K562 (cell line): ENCODE results near the gene MRNIP.

Experiments
- CTCF ChIP-seq, 3 experiments: IDR thresholded peaks in 2 of 3; conservative IDR thresholded peaks in 1 of 3; 2 replicates each; pipeline ENCODE4 v1.5.1; 2011 to 2012; ENCODE audit warnings: low read length in 3 of 3, mild to moderate bottlenecking in 3 of 3, control low read depth in 2 of 3, improper control_type of control experiment in 1 of 3, inconsistent platforms in 1 of 3, low read depth in 1 of 3, mixed read lengths in 1 of 3, moderate library complexity in 1 of 3; ENCODE audit not compliant: insufficient read depth in 2 of 3
- E2F6 ChIP-seq, 2 experiments: IDR thresholded peaks; 2 replicates each; pipeline ENCODE4 v1.6.1; 2011; ENCODE audit warnings: borderline replicate concordance in 1 of 2, control low read depth in 1 of 2, low read depth in 1 of 2, low read length in 1 of 2, mild to moderate bottlenecking in 1 of 2, mixed read lengths in 1 of 2, moderate library complexity in 1 of 2; ENCODE audit not compliant: insufficient read depth in 1 of 2, insufficient read length in 1 of 2, poor library complexity in 1 of 2, severe bottlenecking in 1 of 2; ENCODE audit errors: extremely low read depth in 1 of 2
- HDAC2 ChIP-seq: fragments of 450-650 bp; IDR thresholded peaks from 2 replicates; pipeline ENCODE4 v1.6.1; 2016; ENCODE audit warnings: mild to moderate bottlenecking
- HNRNPL ChIP-seq: fragments of 200-400 bp; formaldehyde crosslinking; IDR thresholded peaks from 2 replicates; pipeline ENCODE4 v1.6.1; 2017; ENCODE audit warnings: low read depth, mild to moderate bottlenecking, low read length
- MYC ChIP-seq, 2 experiments: fragments of 250-450 bp in 1 of 2; sonication (Bioruptor Pico) in 1 of 2; IDR thresholded peaks; 2 replicates each; pipeline versions ENCODE4 v1.5.1 to v1.6.1; 2012 to 2021; ENCODE audit warnings: low read depth in 2 of 2, borderline replicate concordance in 1 of 2, improper control_type of control experiment in 1 of 2, low read length in 1 of 2, mild to moderate bottlenecking in 1 of 2, moderate library complexity in 1 of 2
- POLR2A ChIP-seq: fragments of 450-650 bp; conservative IDR thresholded peaks from 2 replicates; pipeline ENCODE4 v1.6.1; 2016

- TF ChIP-seq HNRNPL (no peak), POLR2A (no peak), MYC (IDR thresholded peaks at IDR 0.05; ENCODE audit: low read depth, low read length) (no peak), MYC (CRISPR knock-in tag; IDR thresholded peaks at IDR 0.05; ENCODE audit: borderline replicate concordance, low read depth) (no peak), HDAC2 (no peak), CTCF (IDR thresholded peaks at IDR 0.05 in 2 of 3, conservative IDR thresholded peaks at IDR 0.05 in 1 of 3; ENCODE audit: insufficient read depth in 2 of 3, low read depth in 1 of 3, low read length in 3 of 3) (no peak), E2F6 (IDR thresholded peaks at IDR 0.05; ENCODE audit: borderline replicate concordance in 1 of 2, extremely low read depth in 1 of 2, insufficient read depth in 1 of 2, insufficient read length in 1 of 2, low read depth in 1 of 2, low read length in 1 of 2, poor library complexity in 1 of 2, severe bottlenecking in 1 of 2) (no peak)
These were observed 44.1 kb upstream of the MRNIP start for GRCh38 chr5:179902763-179903158.
